Nephron progenitor cell (in vitro differentiated cells): Measurements from ENCODE around the gene SLC39A13.

Experiments
- DNase-seq: peaks from one replicate; pipeline ENCODE4 v3.0.0; 2021
- H3K27ac Mint-ChIP-seq: 2 replicates; pipeline ENCODE4 v1.8.0; 2021; ENCODE audit warnings: mild to moderate bottlenecking, moderate library complexity, mixed read lengths
- H3K27me3 Mint-ChIP-seq: 2 replicates; pipeline ENCODE4 v1.8.0; 2021; ENCODE audit warnings: mild to moderate bottlenecking, low read depth, mixed read lengths; ENCODE audit not compliant: poor library complexity
- H3K36me3 Mint-ChIP-seq: 2 replicates; pipeline ENCODE4 v1.8.0; 2021; ENCODE audit warnings: low read depth, mixed read lengths
- H3K4me1 Mint-ChIP-seq: 2 replicates; pipeline ENCODE4 v1.8.0; 2021; ENCODE audit warnings: mixed read lengths
- H3K4me3 Mint-ChIP-seq: 2 replicates; pipeline ENCODE4 v1.8.0; 2021; ENCODE audit warnings: mild to moderate bottlenecking, moderate library complexity, mixed read lengths
- H3K9me3 Mint-ChIP-seq: 2 replicates; pipeline ENCODE4 v1.8.0; 2021; ENCODE audit warnings: mild to moderate bottlenecking, moderate library complexity, mixed read lengths
- CTCF ChIP-seq: fragments of 200-600 bp; sonication (generic); IDR thresholded peaks from 2 replicates; pipeline ENCODE4 v1.5.0; 2021; ENCODE audit warnings: antibody characterized with exemption

Gene SLC39A13

GRCh38 chr11:47460571-47461235, 52.3 kb downstream of the SLC39A13 start:
- TF ChIP-seq CTCF, result no peak
- Mint-ChIP-seq H3K4me1 (peaks cover 11% of the 10 kb centered on the region), H3K36me3 (peaks cover 36% of the 10 kb centered on the region), H3K27me3 (peaks cover 5% of the 10 kb centered on the region), H3K4me3 (no peak overlapping the region), H3K27ac (peak overlapping the region; percentile 93), H3K9me3 (no peaks in the 10 kb centered on the region)
- no peak for DNase-seq

GRCh38 chr11:47461876-47462275, 53.5 kb downstream of the SLC39A13 start:
- H3K4me1 Mint-ChIP-seq, result peaks cover 18% of the 10 kb centered on the region
- H3K9me3 Mint-ChIP-seq, result no peaks in the 10 kb centered on the region
- no peak overlapping the region for H3K4me3 Mint-ChIP-seq
- H3K27ac Mint-ChIP-seq, result peak overlapping the region; percentile 65
- DNase-seq, result no peak
- peaks cover 5% of the 10 kb centered on the region for H3K27me3 Mint-ChIP-seq
- H3K36me3 Mint-ChIP-seq, result peaks cover 41% of the 10 kb centered on the region
- TF ChIP-seq CTCF, result no peak

- H3K36me3 Mint-ChIP-seq, result peaks cover 47% of the 10 kb centered on the region
- H3K4me1 Mint-ChIP-seq, result peaks cover 44% of the 10 kb centered on the region
- peak; percentile 19 for DNase-seq
- peak overlapping the region; percentile 32 for H3K27ac Mint-ChIP-seq
- no peaks in the 10 kb centered on the region for H3K9me3 Mint-ChIP-seq
- H3K4me3 Mint-ChIP-seq, result no peak overlapping the region
- peaks cover 5% of the 10 kb centered on the region for H3K27me3 Mint-ChIP-seq
- TF ChIP-seq CTCF, result no peak
Observed at GRCh38 chr11:47464483-47464882, 56.1 kb downstream of the SLC39A13 start.
